Measurements from ENCODE around the gene MARS1. TPM values are rescaled to one million over a fixed set of nuclear protein-coding genes. Genes with fewer than 3 reads are reported as not detected.
"Not testable (repeated sequence)": the region's sequence is repeated elsewhere in the genome, so short reads cannot be mapped to it uniquely, and the experiment has no call there.

MARS1 gene
- total RNA-seq, 6 experiments from 2014 or later: 53.4 to 66.6 (median 60.4) TPM

DNA sequence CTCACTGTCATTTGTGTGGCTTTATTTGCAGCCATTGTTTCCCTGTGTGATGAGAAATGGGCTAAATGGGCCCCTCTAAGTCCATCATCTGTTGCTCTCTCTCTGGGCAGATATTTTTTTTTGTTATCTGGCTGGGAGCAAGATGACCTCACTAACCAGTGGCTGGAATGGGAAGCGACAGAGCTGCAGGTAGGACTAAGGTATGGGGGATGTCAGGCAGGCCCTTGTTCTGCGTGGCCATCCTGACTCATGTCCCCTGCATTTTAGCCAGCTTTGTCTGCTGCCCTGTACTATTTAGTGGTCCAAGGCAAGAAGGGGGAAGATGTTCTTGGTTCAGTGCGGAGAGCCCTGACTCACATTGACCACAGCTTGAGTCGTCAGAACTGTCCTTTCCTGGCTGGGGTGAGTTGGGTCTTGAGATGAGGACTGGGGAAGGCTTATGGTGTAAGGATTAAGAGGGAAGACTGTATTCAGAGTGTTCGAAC, 1.3 kb downstream of the MARS1 start:
- intact Hi-C loops (cut with DNase I): no loop called here
- H3K27me3 ChIP-seq: no peaks in the 10 kb centered on the region
- H3K4me1 ChIP-seq: peaks cover 0 to 9% (median 4%) of the 10 kb centered on the region in 4 donors
- TF ChIP-seq POLR2A (IDR thresholded peaks at IDR 0.05): no peak
- TF ChIP-seq, protein P1, sequence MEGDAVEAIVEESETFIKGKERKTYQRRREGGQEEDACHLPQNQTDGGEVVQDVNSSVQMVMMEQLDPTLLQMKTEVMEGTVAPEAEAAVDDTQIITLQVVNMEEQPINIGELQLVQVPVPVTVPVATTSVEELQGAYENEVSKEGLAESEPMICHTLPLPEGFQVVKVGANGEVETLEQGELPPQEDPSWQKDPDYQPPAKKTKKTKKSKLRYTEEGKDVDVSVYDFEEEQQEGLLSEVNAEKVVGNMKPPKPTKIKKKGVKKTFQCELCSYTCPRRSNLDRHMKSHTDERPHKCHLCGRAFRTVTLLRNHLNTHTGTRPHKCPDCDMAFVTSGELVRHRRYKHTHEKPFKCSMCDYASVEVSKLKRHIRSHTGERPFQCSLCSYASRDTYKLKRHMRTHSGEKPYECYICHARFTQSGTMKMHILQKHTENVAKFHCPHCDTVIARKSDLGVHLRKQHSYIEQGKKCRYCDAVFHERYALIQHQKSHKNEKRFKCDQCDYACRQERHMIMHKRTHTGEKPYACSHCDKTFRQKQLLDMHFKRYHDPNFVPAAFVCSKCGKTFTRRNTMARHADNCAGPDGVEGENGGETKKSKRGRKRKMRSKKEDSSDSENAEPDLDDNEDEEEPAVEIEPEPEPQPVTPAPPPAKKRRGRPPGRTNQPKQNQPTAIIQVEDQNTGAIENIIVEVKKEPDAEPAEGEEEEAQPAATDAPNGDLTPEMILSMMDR (IDR thresholded peaks at IDR 0.05): no peak
- peaks cover 0 to 30% (median 17%) of the 10 kb centered on the region in 4 donors for H3K36me3 ChIP-seq
- DNase-seq (no peak), ATAC-seq (no peak)
- WGBS (ENCODE audit: insufficient coverage, low coverage, low lambda C conversion rate, missing lambda C conversion rate): 97% methylated on average over 4 of the region's 5 CpGs
- no peak overlapping the region for H3K27ac ChIP-seq
- peak overlapping the region; percentile 80 to 94 (median 93) for H3K4me3 ChIP-seq
- no peaks in the 10 kb centered on the region for H3K9me3 ChIP-seq

DNA sequence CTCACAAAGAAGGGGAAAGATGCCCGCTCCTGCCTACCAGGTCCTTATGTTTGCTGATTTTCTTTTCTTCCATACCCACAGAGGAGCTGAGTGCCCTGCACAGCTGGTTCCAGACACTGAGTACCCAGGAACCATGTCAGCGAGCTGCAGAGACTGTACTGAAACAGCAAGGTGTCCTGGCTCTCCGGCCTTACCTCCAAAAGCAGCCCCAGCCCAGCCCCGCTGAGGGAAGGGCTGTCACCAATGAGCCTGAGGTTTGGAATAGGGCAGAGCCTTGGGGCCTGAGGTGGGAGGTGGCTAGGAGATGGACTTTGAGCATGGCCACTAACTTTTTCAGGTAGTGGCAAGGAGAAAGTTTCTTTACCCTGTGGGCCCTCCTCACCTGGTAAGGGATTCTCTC, 2.3 kb downstream of the MARS1 start:
- DNase-seq: no peak
- H3K27me3 ChIP-seq: no peaks in the 10 kb centered on the region
- peaks cover 0 to 30% (median 17%) of the 10 kb centered on the region in 4 donors for H3K36me3 ChIP-seq
- H3K27ac ChIP-seq: no peak overlapping the region
- no peak overlapping the region for H3K4me3 ChIP-seq
- H3K9me3 ChIP-seq: no peaks in the 10 kb centered on the region
- TF ChIP-seq, protein P1 (IDR thresholded peaks at IDR 0.05): no peak
- TF ChIP-seq POLR2A (IDR thresholded peaks at IDR 0.05): no peak
- peaks cover 0 to 9% (median 4%) of the 10 kb centered on the region in 4 donors for H3K4me1 ChIP-seq
- intact Hi-C loops (cut with DNase I): no loop called here
- WGBS (ENCODE audit: insufficient coverage, low coverage, low lambda C conversion rate, missing lambda C conversion rate): no CpG with 5 or more reads among the region's 4 CpGs
- ATAC-seq: no peak

DNA sequence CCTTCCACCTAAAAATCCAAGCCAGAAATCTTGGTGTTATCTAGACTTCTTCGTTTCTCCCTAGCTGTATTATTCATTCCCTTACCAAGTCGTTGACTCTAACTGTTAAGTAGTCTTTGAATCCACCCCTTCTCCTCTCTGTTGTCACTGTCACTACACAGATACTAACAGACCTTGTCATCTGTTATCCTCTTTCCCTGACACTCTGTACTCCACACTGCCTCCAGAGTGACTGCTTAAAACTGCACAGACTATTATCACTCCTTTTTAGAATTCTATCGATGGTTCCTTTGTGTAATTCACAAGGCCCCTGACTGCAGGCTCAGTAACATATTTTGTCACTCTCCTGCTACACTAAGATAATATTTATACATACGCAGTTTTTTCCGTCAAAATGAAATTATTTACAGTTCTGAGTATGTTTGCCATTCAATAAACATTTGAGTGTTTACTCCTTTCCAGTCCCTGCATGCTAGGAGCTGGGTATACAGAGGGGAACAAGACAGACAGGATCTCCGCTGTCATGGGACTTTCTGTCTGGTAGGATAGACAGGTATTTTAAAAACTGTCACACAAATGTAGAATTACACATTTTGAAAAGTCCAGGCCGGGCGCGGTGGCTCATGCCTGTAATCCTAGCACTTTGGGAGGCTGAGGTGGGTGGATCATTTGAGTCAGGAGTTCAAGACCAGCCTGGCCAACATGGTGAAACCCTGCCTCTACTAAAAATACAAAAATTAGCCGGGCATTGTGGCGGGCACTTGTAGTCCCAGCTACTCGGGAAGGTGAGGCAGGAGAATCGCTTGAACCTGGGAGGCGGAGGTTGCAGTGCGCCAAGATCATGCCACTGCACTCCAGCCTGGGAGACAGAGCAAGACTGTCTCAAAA, 3.8 kb downstream of the MARS1 start:
- peaks cover 0 to 9% (median 4%) of the 10 kb centered on the region in 4 donors for H3K4me1 ChIP-seq
- 85% methylated on average over 15 of the region's 15 CpGs for WGBS (ENCODE audit: insufficient coverage, low coverage, low lambda C conversion rate, missing lambda C conversion rate)
- no peak for DNase-seq
- ATAC-seq: no peak
- TF ChIP-seq, protein P1 (IDR thresholded peaks at IDR 0.05): peak in 1 of 4 donors; percentile 11
- no peak for TF ChIP-seq POLR2A (IDR thresholded peaks at IDR 0.05)
- intact Hi-C loops (cut with DNase I): no loop called here
- H3K4me3 ChIP-seq: no peak overlapping the region
- peaks cover 0 to 30% (median 19%) of the 10 kb centered on the region in 4 donors for H3K36me3 ChIP-seq
- no peaks in the 10 kb centered on the region for H3K9me3 ChIP-seq
- no peaks in the 10 kb centered on the region for H3K27me3 ChIP-seq
- H3K27ac ChIP-seq: no peak overlapping the region

DNA sequence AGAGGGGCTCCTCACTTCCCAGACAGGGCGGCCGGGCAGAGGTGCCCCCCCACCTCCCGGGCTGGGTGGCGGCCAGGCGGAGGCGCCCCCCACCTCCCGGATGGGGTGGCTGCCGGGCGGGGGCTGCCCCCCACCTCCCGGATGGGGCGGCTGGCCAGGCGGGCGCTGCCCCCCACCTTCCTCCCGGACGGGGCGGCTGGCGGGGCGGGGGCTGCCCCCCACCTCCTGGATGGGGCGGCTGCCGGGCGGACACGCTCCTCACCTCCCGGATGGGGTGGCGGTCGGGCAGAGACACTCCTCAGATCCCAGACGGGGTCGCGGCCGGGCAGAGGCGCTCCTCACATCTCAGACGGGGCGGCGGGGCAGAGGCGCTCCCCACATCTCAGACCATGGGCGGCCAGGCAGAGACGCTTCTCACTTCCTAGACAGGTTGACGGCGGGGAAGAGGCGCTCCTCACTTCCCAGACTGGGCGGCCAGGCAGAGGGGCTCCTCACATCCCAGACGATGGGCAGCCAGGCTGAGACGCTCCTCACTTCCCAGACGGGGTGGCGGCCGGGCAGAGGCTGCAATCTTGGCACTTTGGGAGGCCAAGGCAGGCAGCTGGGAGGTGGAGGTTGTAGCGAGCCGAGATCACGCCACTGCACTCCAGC, 7.3 kb downstream of the MARS1 start:
- intact Hi-C loops (cut with DNase I); H3K4me1 ChIP-seq; H3K27ac ChIP-seq; H3K4me3 ChIP-seq; H3K27me3 ChIP-seq; DNase-seq; H3K9me3 ChIP-seq; ATAC-seq: not testable (repeated sequence)
- WGBS (ENCODE audit: insufficient coverage, low coverage, low lambda C conversion rate, missing lambda C conversion rate): 75% methylated on average over 4 of the region's 48 CpGs
- H3K36me3 ChIP-seq: peaks cover 0 to 55% (median 23%) of the 10 kb centered on the region in 4 donors

DNA sequence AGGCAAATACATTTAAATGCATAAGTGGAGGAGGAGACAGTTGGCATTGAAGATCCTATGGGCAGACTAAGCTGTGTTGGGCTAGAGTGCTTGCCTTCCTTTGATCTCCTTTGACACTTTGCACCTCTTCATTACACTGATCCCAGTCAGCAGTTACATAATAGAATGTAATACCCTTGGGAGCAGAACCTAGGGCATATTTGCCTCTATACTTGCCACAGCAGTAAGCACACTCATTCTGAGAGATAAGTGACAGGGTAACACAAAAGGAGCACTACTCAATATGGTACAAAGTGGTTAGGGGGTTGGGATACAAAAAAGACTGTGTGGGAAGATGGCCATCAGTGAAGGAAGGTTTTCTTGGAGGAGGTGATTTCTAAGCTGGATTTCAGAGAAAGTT, 9.0 kb downstream of the MARS1 start:
- no peak overlapping the region for H3K27ac ChIP-seq
- ATAC-seq: no peak
- H3K36me3 ChIP-seq: peaks cover 0 to 50% (median 19%) of the 10 kb centered on the region in 4 donors
- H3K4me3 ChIP-seq: no peak overlapping the region
- intact Hi-C loops (cut with DNase I): no loop called here
- TF ChIP-seq, protein P1 (IDR thresholded peaks at IDR 0.05): no peak
- H3K27me3 ChIP-seq: no peaks in the 10 kb centered on the region
- H3K4me1 ChIP-seq: no peaks in the 10 kb centered on the region
- no peaks in the 10 kb centered on the region for H3K9me3 ChIP-seq
- no peak for DNase-seq
